HEK293 (cell line): ENCODE data around the gene OGFRL1.

ENCODE experiments used
- CTCF ChIA-PET: fragments of 350-600 bp; formaldehyde crosslinking; extraction: SDS; loops from one replicate; lab custom pipeline; 2021; ENCODE audit warnings: antibody characterized with exemption; lab: Yijun Ruan, JAX
- POLR2A ChIA-PET: fragments of 300-600 bp; formaldehyde crosslinking; extraction: SDS; loops from one replicate; lab custom pipeline; 2020; ENCODE audit warnings: antibody characterized with exemption, inconsistent platforms; lab: Yijun Ruan, JAX
- H3K27ac ChIP-seq: fragments of 200-500 bp; sonication (Bioruptor generic); 2 replicates; pipeline ENCODE4 v1.5.1; 2014; ENCODE audit warnings: low read depth, low read length, control low read depth, inconsistent platforms; ENCODE audit errors: extremely low read depth
- H3K36me3 ChIP-seq, 2 experiments: fragments of 200-500 bp in 1 of 2; sonication (Bioruptor generic) in 1 of 2; 1 replicate in 1 of 2; 2 replicates in 1 of 2; pipeline ENCODE4 v1.5.1; 2014 to 2017; ENCODE audit warnings: inconsistent platforms in 2 of 2, low read length in 2 of 2; ENCODE audit not compliant: control insufficient read depth in 2 of 2, insufficient read depth in 1 of 2
- H3K4me1 ChIP-seq: fragments of 200-500 bp; sonication (Bioruptor generic); 2 replicates; pipeline ENCODE4 v1.5.1; 2014; ENCODE audit warnings: mild to moderate bottlenecking, low read length, inconsistent platforms; ENCODE audit not compliant: control insufficient read depth, insufficient read depth
- H3K4me3 ChIP-seq: 2 replicates; pipeline ENCODE4 v1.5.1; 2011; ENCODE audit warnings: low read depth, mild to moderate bottlenecking, control low read depth, low read length, moderate library complexity
- H3K9me3 ChIP-seq: fragments of 200-500 bp; sonication (Bioruptor generic); 2 replicates; pipeline ENCODE4 v1.5.1; 2014; ENCODE audit warnings: low read depth, low read length, inconsistent platforms; ENCODE audit not compliant: control insufficient read depth, insufficient read depth
- FEZF1 ChIP-seq: fragments of 450-650 bp; formaldehyde crosslinking; IDR thresholded peaks from 2 replicates; pipeline ENCODE4 v1.5.1; 2016; ENCODE audit warnings: missing biosample characterization, missing genetic modification characterization
- IKZF3 ChIP-seq: fragments of 450-650 bp; IDR thresholded peaks from 2 replicates; pipeline ENCODE4 v1.5.0; 2018; ENCODE audit warnings: missing biosample characterization, mild to moderate bottlenecking, missing genetic modification characterization, moderate library complexity
- KLF17 ChIP-seq: fragments of 450-650 bp; formaldehyde crosslinking; IDR thresholded peaks from 2 replicates; pipeline ENCODE4 v1.5.1; 2016; ENCODE audit warnings: missing biosample characterization, missing genetic modification characterization
- KLF8 ChIP-seq: fragments of 450-650 bp; formaldehyde crosslinking; IDR thresholded peaks from 2 replicates; pipeline ENCODE4 v1.5.1; 2016; ENCODE audit warnings: missing biosample characterization, missing genetic modification characterization
- KLF9 ChIP-seq: fragments of 450-650 bp; formaldehyde crosslinking; IDR thresholded peaks from 2 replicates; pipeline ENCODE4 v1.5.1; 2016; ENCODE audit warnings: missing biosample characterization, missing genetic modification characterization, low read depth
- MEIS1 ChIP-seq: sonication (generic); formaldehyde crosslinking; IDR thresholded peaks from 2 replicates; pipeline ENCODE4 v1.8.1; 2022; ENCODE audit warnings: missing genetic modification reagents, mild to moderate bottlenecking, borderline replicate concordance
- OVOL3 ChIP-seq: fragments of 450-650 bp; formaldehyde crosslinking; IDR thresholded peaks from 2 replicates; pipeline ENCODE4 v1.5.1; 2016; ENCODE audit warnings: missing biosample characterization, missing genetic modification characterization
- PBX3 ChIP-seq: sonication (generic); formaldehyde crosslinking; IDR thresholded peaks from 2 replicates; pipeline ENCODE4 v1.8.1; 2022; ENCODE audit warnings: mild to moderate bottlenecking, moderate library complexity, missing genetic modification reagents
- RBAK ChIP-seq: fragments of 450-650 bp; formaldehyde crosslinking; IDR thresholded peaks from 2 replicates; pipeline ENCODE4 v1.5.1; 2016; ENCODE audit warnings: missing biosample characterization, missing genetic modification characterization
- REST ChIP-seq: fragments of 450-650 bp; formaldehyde crosslinking; IDR thresholded peaks from 2 replicates; pipeline ENCODE4 v1.5.1; 2016; ENCODE audit warnings: missing biosample characterization, missing genetic modification characterization
- SP2 ChIP-seq: fragments of 450-650 bp; formaldehyde crosslinking; IDR thresholded peaks from 2 replicates; pipeline ENCODE4 v1.5.1; 2016; ENCODE audit warnings: missing biosample characterization, missing genetic modification characterization
- SP3 ChIP-seq: fragments of 450-650 bp; formaldehyde crosslinking; IDR thresholded peaks from 2 replicates; pipeline ENCODE4 v1.5.1; 2016; ENCODE audit warnings: missing biosample characterization, missing genetic modification characterization
- ZFP69B ChIP-seq: fragments of 450-650 bp; formaldehyde crosslinking; IDR thresholded peaks from 2 replicates; pipeline ENCODE4 v1.5.1; 2016; ENCODE audit warnings: missing biosample characterization, missing genetic modification characterization
- ZNF10 ChIP-seq: fragments of 450-650 bp; formaldehyde crosslinking; IDR thresholded peaks from 2 replicates; pipeline ENCODE4 v1.5.1; 2017; ENCODE audit warnings: missing biosample characterization, missing genetic modification characterization
- ZNF112 ChIP-seq: fragments of 450-650 bp; formaldehyde crosslinking; IDR thresholded peaks from 2 replicates; pipeline ENCODE4 v1.5.0; 2017; ENCODE audit warnings: missing biosample characterization, missing genetic modification characterization
- ZNF114 ChIP-seq: fragments of 450-650 bp; formaldehyde crosslinking; IDR thresholded peaks from 2 replicates; pipeline ENCODE4 v1.5.0; 2017; ENCODE audit warnings: missing biosample characterization, missing genetic modification characterization
- ZNF140 ChIP-seq: fragments of 450-650 bp; formaldehyde crosslinking; IDR thresholded peaks from 2 replicates; pipeline ENCODE4 v1.5.1; 2016; ENCODE audit warnings: missing biosample characterization, missing genetic modification characterization
- ZNF23 ChIP-seq: fragments of 450-650 bp; formaldehyde crosslinking; IDR thresholded peaks from 2 replicates; pipeline ENCODE4 v1.5.1; 2016; ENCODE audit warnings: missing biosample characterization, missing genetic modification characterization, borderline replicate concordance
- ZNF24 ChIP-seq: fragments of 450-650 bp; formaldehyde crosslinking; IDR thresholded peaks from 2 replicates; pipeline ENCODE4 v1.5.1; 2016; ENCODE audit warnings: missing biosample characterization, missing genetic modification characterization
- ZNF26 ChIP-seq: fragments of 450-650 bp; formaldehyde crosslinking; IDR thresholded peaks from 2 replicates; pipeline ENCODE4 v1.5.1; 2016; ENCODE audit warnings: missing biosample characterization, missing genetic modification characterization
- ZNF423 ChIP-seq: fragments of 450-650 bp; formaldehyde crosslinking; IDR thresholded peaks from 2 replicates; pipeline ENCODE4 v1.5.1; 2016; ENCODE audit warnings: missing biosample characterization, missing genetic modification characterization
- ZNF514 ChIP-seq: fragments of 450-650 bp; formaldehyde crosslinking; IDR thresholded peaks from 2 replicates; pipeline ENCODE4 v1.5.1; 2016; ENCODE audit warnings: missing biosample characterization, missing genetic modification characterization
- ZNF549 ChIP-seq: fragments of 450-650 bp; IDR thresholded peaks from 2 replicates; pipeline ENCODE4 v1.5.1; 2018; ENCODE audit warnings: missing biosample characterization, missing genetic modification characterization, mild to moderate bottlenecking, inconsistent platforms, moderate library complexity
- ZNF596 ChIP-seq: fragments of 450-650 bp; IDR thresholded peaks from 2 replicates; pipeline ENCODE4 v1.5.0; 2018; ENCODE audit warnings: missing biosample characterization, mild to moderate bottlenecking, missing genetic modification characterization, moderate library complexity
- ZNF610 ChIP-seq: fragments of 450-650 bp; formaldehyde crosslinking; IDR thresholded peaks from 2 replicates; pipeline ENCODE4 v1.5.1; 2016; ENCODE audit warnings: missing biosample characterization, missing genetic modification characterization, borderline replicate concordance
- ZNF664 ChIP-seq: fragments of 450-650 bp; formaldehyde crosslinking; IDR thresholded peaks from 2 replicates; pipeline ENCODE4 v1.5.1; 2016; ENCODE audit warnings: missing biosample characterization, missing genetic modification characterization
- ZNF768 ChIP-seq: fragments of 450-650 bp; formaldehyde crosslinking; IDR thresholded peaks from 2 replicates; pipeline ENCODE4 v1.5.1; 2018; ENCODE audit warnings: missing biosample characterization, mild to moderate bottlenecking, missing genetic modification characterization
- ZNF837 ChIP-seq: fragments of 450-650 bp; formaldehyde crosslinking; IDR thresholded peaks from 2 replicates; pipeline ENCODE4 v1.5.1; 2016; ENCODE audit warnings: missing biosample characterization, missing genetic modification characterization
- ZNF843 ChIP-seq: fragments of 450-650 bp; formaldehyde crosslinking; IDR thresholded peaks from 2 replicates; pipeline ENCODE4 v1.5.1; 2016; ENCODE audit warnings: missing biosample characterization, missing genetic modification characterization

Gene OGFRL1

GRCh38 chr6:71349976-71350615, 61.5 kb downstream of the OGFRL1 start:
- TF ChIP-seq ZNF10 (no peak), ZNF23 (tag by site-specific recombination) (no peak), ZNF423 (no peak), OVOL3 (tag by site-specific recombination) (no peak), ZNF24 (tag by site-specific recombination) (no peak), KLF9 (no peak), ZNF596 (tag by site-specific recombination) (no peak), ZNF768 (tag by site-specific recombination) (no peak), SP3 (tag by site-specific recombination) (no peak), IKZF3 (tag by site-specific recombination) (no peak), ZNF610 (tag by site-specific recombination) (no peak), SP2 (tag by site-specific recombination) (no peak), ZNF549 (no peak), RBAK (tag by site-specific recombination) (no peak), ZNF114 (tag by site-specific recombination) (no peak), ZNF514 (no peak), KLF17 (tag by site-specific recombination) (no peak), KLF8 (no peak)
- no peaks in the 10 kb centered on the region for H3K9me3 ChIP-seq
- no peak overlapping the region for H3K27ac ChIP-seq
- no peaks in the 10 kb centered on the region for H3K36me3 ChIP-seq
- ChIA-PET POLR2A (interaction anchor here (1.3 kb wide), 1 partner anchor 71 kb away, joined by 5 read pairs; no protein-coding TSS in a partner anchor), CTCF (interaction anchor here (0.5 to 2.8 kb wide), 16 partner anchors 9 to 466 kb away, joined by 3 to 35 read pairs (median 4); partner anchors contain the start of genes B3GAT2 and OGFRL1)
- no peak overlapping the region for H3K4me3 ChIP-seq
- no peaks in the 10 kb centered on the region for H3K4me1 ChIP-seq

- ChIA-PET POLR2A (interaction anchor here (0.8 to 1.2 kb wide), 2 partner anchors 31 to 63 kb away, joined by 3 read pairs; partner anchors contain the start of gene OGFRL1), CTCF (interaction anchor here (0.5 to 2.8 kb wide), 8 partner anchors 12 to 394 kb away, joined by 3 to 35 read pairs (median 6); partner anchors contain the start of gene B3GAT2)
- H3K27ac ChIP-seq, result no peak overlapping the region
- no peaks in the 10 kb centered on the region for H3K4me1 ChIP-seq
- H3K4me3 ChIP-seq, result no peak overlapping the region
- H3K9me3 ChIP-seq, result no peaks in the 10 kb centered on the region
- no peaks in the 10 kb centered on the region for H3K36me3 ChIP-seq
- TF ChIP-seq ZNF140 (tag by site-specific recombination) (no peak), ZNF26 (no peak), ZNF112 (tag by site-specific recombination) (no peak), PBX3 (CRISPR knock-in tag) (no peak), ZFP69B (no peak), ZNF24 (tag by site-specific recombination) (no peak), ZNF843 (no peak), ZNF596 (tag by site-specific recombination) (no peak), SP2 (tag by site-specific recombination) (no peak), FEZF1 (tag by site-specific recombination) (no peak), ZNF114 (tag by site-specific recombination) (no peak), MEIS1 (CRISPR knock-in tag) (no peak), ZNF837 (tag by site-specific recombination) (no peak), REST (no peak), ZNF664 (tag by site-specific recombination) (no peak), ZNF10 (no peak)
Measured at GRCh38 chr6:71351190-71351589, 62.6 kb downstream of the OGFRL1 start.
